Stimulated activated memory B cell treated with anti-CD40 and anti-IgM and Interleukin-4, amounts not matched to agents 10 μg/mL and 1 μg/mL and 100 μg/mL, for 72 hours (primary cell): ENCODE data around the gene NPAS3.

Experiments used
- ATAC-seq: fragments of 150-1000 bp; cut with Tn5 transposase; 2 replicates; pipeline ENCODE4 v1.10.0; 2021
- H3K27ac Mint-ChIP-seq: one replicate; pipeline ENCODE4 v1.8.0; 2022; ENCODE audit warnings: mild to moderate bottlenecking, mixed read lengths
- H3K27me3 Mint-ChIP-seq: one replicate; pipeline ENCODE4 v1.8.0; 2022; ENCODE audit warnings: mixed read lengths
- H3K36me3 Mint-ChIP-seq: one replicate; pipeline ENCODE4 v1.8.0; 2022; ENCODE audit warnings: mixed read lengths
- H3K4me1 Mint-ChIP-seq: one replicate; pipeline ENCODE4 v1.8.0; 2022; ENCODE audit warnings: mixed read lengths
- H3K4me3 Mint-ChIP-seq: one replicate; pipeline ENCODE4 v1.8.0; 2022; ENCODE audit warnings: mild to moderate bottlenecking, moderate library complexity, mixed read lengths
- H3K9me3 Mint-ChIP-seq: one replicate; pipeline ENCODE4 v1.8.0; 2022; ENCODE audit warnings: mixed read lengths

NPAS3 gene

GRCh38 chr14:33686218-33686617, 747.5 kb downstream of the NPAS3 start:
- Mint-ChIP-seq H3K4me1 (no peaks in the 10 kb centered on the region), H3K9me3 (no peaks in the 10 kb centered on the region), H3K27ac (no peak overlapping the region), H3K4me3 (no peak overlapping the region), H3K36me3 (no peaks in the 10 kb centered on the region), H3K27me3 (no peaks in the 10 kb centered on the region)
- ATAC-seq = no peak

DNA sequence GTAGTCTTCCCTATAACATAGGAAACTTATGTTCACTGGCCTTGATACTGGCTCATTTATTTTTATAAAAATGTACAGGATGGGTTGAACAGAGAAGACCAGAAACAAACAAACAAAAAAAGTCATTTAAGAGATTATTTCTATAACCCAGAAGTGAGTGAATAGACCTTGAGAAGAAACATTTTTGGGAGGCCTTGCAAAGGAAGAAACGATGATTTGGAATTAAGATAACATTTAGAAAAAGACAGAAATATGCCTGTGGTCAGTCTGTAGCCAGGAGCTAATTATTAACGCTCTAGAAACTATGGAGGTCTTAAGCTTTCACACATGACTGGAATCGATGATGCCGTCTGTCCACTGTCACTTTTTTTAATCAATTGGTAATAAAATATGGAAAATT, 748.2 kb downstream of the NPAS3 start:
- ATAC-seq = no peak
- Mint-ChIP-seq H3K9me3 (no peaks in the 10 kb centered on the region), H3K27ac (no peak overlapping the region), H3K36me3 (no peaks in the 10 kb centered on the region), H3K4me1 (no peaks in the 10 kb centered on the region), H3K4me3 (no peak overlapping the region), H3K27me3 (no peaks in the 10 kb centered on the region)

DNA sequence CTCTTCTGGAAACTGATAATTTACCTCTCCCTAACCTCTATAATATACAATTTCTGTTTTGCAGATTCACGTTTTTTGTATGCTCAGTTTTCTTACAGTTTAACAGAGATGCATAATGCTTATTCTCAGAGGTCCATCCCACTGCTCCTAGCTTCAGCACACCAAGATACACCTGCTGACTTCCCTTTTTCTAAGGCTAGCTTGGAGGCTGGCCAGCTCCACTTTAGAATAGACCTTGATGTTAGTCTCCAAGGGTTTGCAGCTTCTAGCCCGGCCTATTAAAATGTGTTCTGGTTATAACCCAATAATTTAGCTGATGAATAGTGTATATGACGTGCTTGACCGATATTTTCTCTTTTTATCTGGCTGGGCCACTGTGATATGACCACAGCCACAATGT, 751.0 kb downstream of the NPAS3 start:
- no peak overlapping the region for H3K27ac Mint-ChIP-seq
- ATAC-seq = no peak
- no peak overlapping the region for H3K4me3 Mint-ChIP-seq
- no peaks in the 10 kb centered on the region for H3K27me3 Mint-ChIP-seq
- H3K36me3 Mint-ChIP-seq = no peaks in the 10 kb centered on the region
- no peaks in the 10 kb centered on the region for H3K4me1 Mint-ChIP-seq
- H3K9me3 Mint-ChIP-seq = no peaks in the 10 kb centered on the region

GRCh38 chr14:33691907-33692306, 753.2 kb downstream of the NPAS3 start:
- Mint-ChIP-seq H3K4me1 (no peaks in the 10 kb centered on the region), H3K4me3 (no peak overlapping the region), H3K36me3 (no peaks in the 10 kb centered on the region), H3K27me3 (no peaks in the 10 kb centered on the region), H3K9me3 (no peaks in the 10 kb centered on the region), H3K27ac (no peak overlapping the region)
- no peak for ATAC-seq

DNA sequence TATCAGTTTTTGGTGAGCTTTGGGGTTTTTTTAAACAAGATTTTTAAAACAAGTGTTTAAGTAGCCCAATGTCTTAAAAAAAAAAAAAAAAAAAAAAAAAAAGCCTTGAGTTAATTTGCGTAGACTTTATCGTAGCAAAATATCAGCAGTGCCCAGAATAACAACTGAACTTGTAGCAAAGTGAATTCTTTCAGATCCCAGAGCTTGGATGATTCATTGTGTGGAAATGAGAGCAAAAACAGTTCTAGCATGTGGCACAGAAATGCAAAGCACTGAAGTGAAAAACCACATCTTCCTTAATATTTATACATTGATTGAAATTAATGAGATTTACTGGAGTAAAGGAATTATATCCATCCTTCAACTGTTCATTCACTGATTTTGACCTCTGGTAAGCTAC, 754.1 kb downstream of the NPAS3 start:
- no peaks in the 10 kb centered on the region for H3K4me1 Mint-ChIP-seq
- no peak overlapping the region for H3K4me3 Mint-ChIP-seq
- ATAC-seq = no peak
- no peaks in the 10 kb centered on the region for H3K27me3 Mint-ChIP-seq
- H3K27ac Mint-ChIP-seq = no peak overlapping the region
- no peaks in the 10 kb centered on the region for H3K36me3 Mint-ChIP-seq
- no peaks in the 10 kb centered on the region for H3K9me3 Mint-ChIP-seq

DNA sequence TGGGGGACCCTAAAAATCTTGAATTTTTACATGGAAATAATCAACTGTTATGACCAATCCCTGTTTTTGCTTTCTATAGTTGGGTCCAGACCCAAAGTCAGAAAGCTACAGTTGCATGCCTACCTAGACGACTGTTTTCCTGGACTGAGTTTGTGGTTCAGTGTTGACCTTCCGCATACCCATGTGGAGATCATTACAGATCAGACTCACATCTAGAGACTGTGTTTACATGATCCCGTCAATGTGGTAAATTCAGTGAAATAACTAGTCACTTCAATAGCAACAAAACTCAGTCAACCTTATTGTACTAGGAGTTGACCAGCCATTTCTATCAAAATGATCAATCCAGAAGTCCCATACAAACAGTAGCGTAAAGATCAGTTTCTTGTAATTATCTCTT, 754.6 kb downstream of the NPAS3 start:
- Mint-ChIP-seq H3K27me3 (no peaks in the 10 kb centered on the region), H3K9me3 (no peaks in the 10 kb centered on the region), H3K36me3 (no peaks in the 10 kb centered on the region), H3K27ac (no peak overlapping the region), H3K4me1 (no peaks in the 10 kb centered on the region), H3K4me3 (no peak overlapping the region)
- ATAC-seq = no peak

GRCh38 chr14:33696165-33696564, 757.5 kb downstream of the NPAS3 start:
- no peak for ATAC-seq
- H3K27me3 Mint-ChIP-seq = no peaks in the 10 kb centered on the region
- no peaks in the 10 kb centered on the region for H3K36me3 Mint-ChIP-seq
- no peaks in the 10 kb centered on the region for H3K9me3 Mint-ChIP-seq
- H3K4me1 Mint-ChIP-seq = no peaks in the 10 kb centered on the region
- no peak overlapping the region for H3K27ac Mint-ChIP-seq
- H3K4me3 Mint-ChIP-seq = no peak overlapping the region

DNA sequence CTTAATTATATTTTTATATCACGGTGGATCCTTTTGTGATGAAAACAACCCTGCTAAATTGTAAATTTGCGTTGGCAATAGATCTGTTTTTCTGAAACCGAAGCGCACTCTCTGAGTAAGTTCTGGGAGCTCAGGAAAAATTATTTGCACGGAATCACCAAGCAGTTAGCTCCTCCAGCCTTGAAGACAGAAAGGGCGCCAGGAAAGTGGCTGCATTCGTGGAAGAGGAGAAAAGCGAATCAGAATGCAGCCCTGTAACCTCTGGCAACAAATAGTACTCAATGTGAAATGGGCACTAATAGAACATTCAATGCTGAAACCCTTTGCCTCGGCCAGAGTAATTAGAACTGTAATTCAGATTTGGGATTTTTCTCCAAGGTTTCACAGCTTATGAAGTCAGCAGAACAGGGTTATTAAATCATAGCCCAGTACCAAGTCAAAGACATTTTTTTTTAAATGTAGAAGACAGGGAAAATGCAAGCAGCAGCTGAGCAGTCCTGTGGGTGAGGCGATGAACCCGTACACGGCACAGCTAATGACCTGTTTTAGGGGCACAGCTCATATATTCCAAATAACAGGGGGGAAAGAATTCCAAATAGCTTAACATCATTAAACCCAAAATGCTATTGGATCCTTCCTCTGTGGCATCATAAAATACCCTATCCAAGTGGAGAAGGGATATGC, 760.8 kb downstream of the NPAS3 start:
- Mint-ChIP-seq H3K4me1 (no peaks in the 10 kb centered on the region), H3K27me3 (no peaks in the 10 kb centered on the region), H3K36me3 (no peaks in the 10 kb centered on the region)

GRCh38 chr14:33700052-33700451, 761.4 kb downstream of the NPAS3 start:
- H3K9me3 Mint-ChIP-seq = no peaks in the 10 kb centered on the region
- no peaks in the 10 kb centered on the region for H3K27me3 Mint-ChIP-seq
- no peak for ATAC-seq
- H3K4me1 Mint-ChIP-seq = no peaks in the 10 kb centered on the region
- H3K36me3 Mint-ChIP-seq = no peaks in the 10 kb centered on the region
- H3K4me3 Mint-ChIP-seq = no peak overlapping the region
- no peak overlapping the region for H3K27ac Mint-ChIP-seq

More for the DNA sequence above, 760.8 kb downstream of the NPAS3 start:
- Mint-ChIP-seq H3K27ac (no peak overlapping the region), H3K4me3 (no peak overlapping the region), H3K9me3 (no peaks in the 10 kb centered on the region)
- ATAC-seq = no peak

- Mint-ChIP-seq H3K4me3 (no peak overlapping the region), H3K27me3 (no peaks in the 10 kb centered on the region), H3K36me3 (no peaks in the 10 kb centered on the region), H3K4me1 (no peaks in the 10 kb centered on the region), H3K27ac (no peak overlapping the region), H3K9me3 (peaks cover under 1% of the 10 kb centered on the region)
- ATAC-seq = no peak
Observed at GRCh38 chr14:33702293-33702692, 763.6 kb downstream of the NPAS3 start.

GRCh38 chr14:33704481-33704880, 765.8 kb downstream of the NPAS3 start:
- no peaks in the 10 kb centered on the region for H3K36me3 Mint-ChIP-seq
- no peaks in the 10 kb centered on the region for H3K4me1 Mint-ChIP-seq
- no peak overlapping the region for H3K4me3 Mint-ChIP-seq
- H3K9me3 Mint-ChIP-seq = peaks cover 5% of the 10 kb centered on the region
- H3K27ac Mint-ChIP-seq = no peak overlapping the region
- no peak for ATAC-seq
- H3K27me3 Mint-ChIP-seq = no peaks in the 10 kb centered on the region

DNA sequence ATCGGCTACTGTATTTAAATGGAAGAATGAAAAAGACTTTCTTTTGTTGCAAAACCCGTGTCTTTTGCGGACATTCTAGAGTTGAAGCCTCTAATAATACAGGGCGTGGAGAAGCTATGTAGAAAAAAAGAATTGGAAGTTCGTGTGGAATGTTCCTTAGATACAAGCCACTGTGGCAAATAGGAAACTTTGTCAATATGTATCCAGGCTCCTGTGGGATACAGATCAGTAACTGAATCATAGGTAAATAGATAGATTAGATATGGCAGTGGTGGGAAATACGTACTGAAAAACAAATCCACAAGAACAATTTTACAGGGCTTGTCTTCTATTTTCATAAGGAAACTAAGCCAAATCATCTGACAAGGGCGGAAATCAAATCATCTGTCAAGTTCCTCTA, 766.8 kb downstream of the NPAS3 start:
- H3K27ac Mint-ChIP-seq = no peak overlapping the region
- H3K36me3 Mint-ChIP-seq = no peaks in the 10 kb centered on the region
- no peaks in the 10 kb centered on the region for H3K27me3 Mint-ChIP-seq

GRCh38 chr14:33707716-33708115, 769.0 kb downstream of the NPAS3 start:
- H3K27me3 Mint-ChIP-seq = no peaks in the 10 kb centered on the region
- H3K36me3 Mint-ChIP-seq = no peaks in the 10 kb centered on the region
- H3K4me3 Mint-ChIP-seq = no peak overlapping the region
- no peak overlapping the region for H3K27ac Mint-ChIP-seq
- no peak for ATAC-seq
- H3K9me3 Mint-ChIP-seq = peaks cover 5% of the 10 kb centered on the region
- H3K4me1 Mint-ChIP-seq = no peaks in the 10 kb centered on the region

More for the DNA sequence above, 766.8 kb downstream of the NPAS3 start:
- H3K4me1 Mint-ChIP-seq = no peaks in the 10 kb centered on the region
- no peak for ATAC-seq
- H3K9me3 Mint-ChIP-seq = peaks cover 5% of the 10 kb centered on the region
- no peak overlapping the region for H3K4me3 Mint-ChIP-seq

DNA sequence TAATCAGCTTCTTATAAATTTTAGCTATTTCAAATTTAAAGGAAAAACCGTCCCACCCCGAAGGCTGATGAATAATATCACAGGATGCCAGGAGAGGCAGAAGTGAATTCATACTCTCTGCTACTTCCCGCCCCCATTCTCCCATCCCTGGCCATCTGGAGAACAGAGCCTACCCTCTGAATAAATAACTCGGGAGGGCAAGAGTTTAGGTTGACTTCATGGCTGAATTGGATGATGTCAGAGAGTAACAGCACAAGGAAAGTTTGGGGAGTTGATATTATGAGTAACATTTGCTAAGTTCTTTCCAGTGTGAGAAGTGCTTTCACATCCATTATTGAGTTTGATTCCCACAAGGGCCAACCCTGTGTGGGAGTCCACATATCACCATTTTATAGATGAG, 770.6 kb downstream of the NPAS3 start:
- no peak for ATAC-seq
- no peaks in the 10 kb centered on the region for H3K36me3 Mint-ChIP-seq
- H3K4me3 Mint-ChIP-seq = no peak overlapping the region
- H3K4me1 Mint-ChIP-seq = no peaks in the 10 kb centered on the region
- H3K27me3 Mint-ChIP-seq = no peaks in the 10 kb centered on the region
- H3K27ac Mint-ChIP-seq = no peak overlapping the region
- H3K9me3 Mint-ChIP-seq = peaks cover 13% of the 10 kb centered on the region

DNA sequence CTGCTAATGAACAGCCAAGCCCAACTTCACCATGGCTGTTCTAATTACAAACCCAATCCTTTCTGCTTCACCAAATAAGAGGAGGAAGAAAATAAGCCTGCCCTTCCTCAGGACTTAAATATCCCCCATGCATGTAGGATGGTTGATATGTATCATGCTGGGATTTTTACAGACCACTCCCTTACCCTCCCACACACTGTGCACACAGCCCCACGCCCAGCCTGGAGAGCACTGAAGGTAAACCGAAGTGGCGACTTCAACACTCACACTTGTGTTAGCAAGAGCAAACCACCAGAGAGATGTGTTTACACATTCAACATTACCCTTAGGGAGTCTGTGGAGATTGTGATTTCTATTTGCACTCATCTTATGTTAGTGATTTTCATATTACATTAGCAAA, 771.0 kb downstream of the NPAS3 start:
- H3K27me3 Mint-ChIP-seq = no peaks in the 10 kb centered on the region
- peaks cover 13% of the 10 kb centered on the region for H3K9me3 Mint-ChIP-seq
- no peak overlapping the region for H3K27ac Mint-ChIP-seq
- H3K4me1 Mint-ChIP-seq = no peaks in the 10 kb centered on the region
- ATAC-seq = no peak
- H3K36me3 Mint-ChIP-seq = no peaks in the 10 kb centered on the region
- H3K4me3 Mint-ChIP-seq = no peak overlapping the region

- H3K27me3 Mint-ChIP-seq = no peaks in the 10 kb centered on the region
- peaks cover 13% of the 10 kb centered on the region for H3K9me3 Mint-ChIP-seq
- ATAC-seq = no peak
- H3K36me3 Mint-ChIP-seq = no peaks in the 10 kb centered on the region
- no peak overlapping the region for H3K4me3 Mint-ChIP-seq
- no peaks in the 10 kb centered on the region for H3K4me1 Mint-ChIP-seq
- no peak overlapping the region for H3K27ac Mint-ChIP-seq
Observed at GRCh38 chr14:33710273-33710672, 771.6 kb downstream of the NPAS3 start.

DNA sequence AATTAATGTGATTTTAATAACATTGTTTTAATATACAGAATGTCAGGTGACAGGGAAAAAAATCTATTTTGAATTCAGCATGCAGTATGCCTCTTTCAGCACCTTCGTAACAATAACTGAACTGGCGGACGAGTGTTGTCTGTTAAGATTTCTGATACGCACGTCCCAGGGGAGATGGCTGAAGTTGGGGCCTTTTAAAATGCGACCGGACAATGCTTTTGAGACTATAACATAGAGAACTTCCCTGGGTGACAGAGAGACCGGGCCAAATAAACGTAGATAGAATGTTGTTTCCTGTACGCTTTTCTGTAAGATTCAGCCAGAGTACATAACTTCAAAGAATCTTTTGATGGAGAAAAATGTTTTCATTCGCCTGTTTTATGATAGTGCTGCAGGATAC, 772.5 kb downstream of the NPAS3 start:
- Mint-ChIP-seq H3K9me3 (peaks cover 13% of the 10 kb centered on the region), H3K4me3 (no peak overlapping the region), H3K27me3 (no peaks in the 10 kb centered on the region), H3K36me3 (no peaks in the 10 kb centered on the region), H3K27ac (no peak overlapping the region), H3K4me1 (no peaks in the 10 kb centered on the region)
- no peak for ATAC-seq
